ENCODE data around the gene NAGS. TPM values are rescaled to one million over a fixed set of nuclear protein-coding genes. Genes with fewer than 3 reads are reported as not detected.

NAGS gene
- total RNA-seq, 1 experiment from 2014 or later, result 10.0 TPM

- Histone ChIP-seq H3K9me3 (ENCODE audit: control insufficient read depth in 1 of 2, insufficient read depth in 1 of 2, low read depth in 1 of 2, low read length in 2 of 2) (no peaks in the 10 kb centered on the region), H3K4me3 (replicated peaks in 1 of 2; ENCODE audit: low read depth in 1 of 2, low read length in 2 of 2) (no peak overlapping the region), H3K9ac (ENCODE audit: low read length) (no peak overlapping the region), H3K27me3 (ENCODE audit: insufficient read depth, low read length) (no peaks in the 10 kb centered on the region), H2AFZ (ENCODE audit: low read depth, low read length, poor library complexity, severe bottlenecking) (no peak overlapping the region), H3K4me1 (ENCODE audit: control insufficient read depth in 1 of 2, insufficient read depth in 2 of 2, low read length in 2 of 2) (no peaks in the 10 kb centered on the region), H3K79me2 (ENCODE audit: insufficient read depth, low read length) (no peaks in the 10 kb centered on the region), H4K20me1 (ENCODE audit: insufficient read depth) (no peaks in the 10 kb centered on the region), H3K27ac (ENCODE audit: low read depth, low read length) (no peak overlapping the region), H3K4me2 (ENCODE audit: low read length) (no peak overlapping the region), H3K9me2 (ENCODE audit: insufficient read depth) (no peaks in the 10 kb centered on the region), H3K36me3 (ENCODE audit: control insufficient read depth in 1 of 2, insufficient read depth in 2 of 2, low read length in 2 of 2) (no peaks in the 10 kb centered on the region)
- RAD21 ChIA-PET (ENCODE audit: low non-redundant PET in 1 of 2, low total read pairs in 2 of 2, uncharacterized antibody in 2 of 2, unreplicated experiment in 2 of 2), result no interaction called here
- TF ChIP-seq YY1 (IDR thresholded peaks at IDR 0.05; ENCODE audit: extremely low read depth, insufficient replicate concordance, low read depth, low read length), result no peak
- no peak for TF ChIP-seq ZBTB33 (IDR thresholded peaks at IDR 0.05; ENCODE audit: extremely low read depth, insufficient replicate concordance, low read length)
- no peak for TF ChIP-seq RAD21 (IDR thresholded peaks at IDR 0.05; ENCODE audit: low read depth)
- no peak for TF ChIP-seq REST (IDR thresholded peaks at IDR 0.05; ENCODE audit: low read depth)
- no peak for TF ChIP-seq JUND (IDR thresholded peaks at IDR 0.05)
- TF ChIP-seq ZNF274 (IDR thresholded peaks at IDR 0.05; ENCODE audit: low read depth, low read length), result no peak
- no peak for TF ChIP-seq SRF (IDR thresholded peaks at IDR 0.05; ENCODE audit: low read depth)
- TF ChIP-seq CBX3 (IDR thresholded peaks at IDR 0.05; ENCODE audit: low read depth), result no peak
- TF ChIP-seq CEBPB (IDR thresholded peaks at IDR 0.05; ENCODE audit: low read depth), result no peak
- no peak for TF ChIP-seq TCF7L2 (IDR thresholded peaks at IDR 0.05; ENCODE audit: borderline replicate concordance, extremely low read depth, insufficient read depth, insufficient read length)
- no peak for TF ChIP-seq EZH2 (IDR thresholded peaks at IDR 0.05)
- TF ChIP-seq, protein P1, sequence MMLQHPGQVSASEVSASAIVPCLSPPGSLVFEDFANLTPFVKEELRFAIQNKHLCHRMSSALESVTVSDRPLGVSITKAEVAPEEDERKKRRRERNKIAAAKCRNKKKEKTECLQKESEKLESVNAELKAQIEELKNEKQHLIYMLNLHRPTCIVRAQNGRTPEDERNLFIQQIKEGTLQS (IDR thresholded peaks at IDR 0.05), result no peak
- no peak for TF ChIP-seq FOSL1 (IDR thresholded peaks at IDR 0.05; ENCODE audit: low read depth)
- no peak for TF ChIP-seq ELF1 (IDR thresholded peaks at IDR 0.05; ENCODE audit: borderline replicate concordance, low read depth)
- TF ChIP-seq ZFX (IDR thresholded peaks at IDR 0.05), result no peak
- no peak for TF ChIP-seq POLR2AphosphoS5 (IDR thresholded peaks at IDR 0.05; ENCODE audit: low read depth, low read length)
- no peak for TF ChIP-seq MAX (IDR thresholded peaks at IDR 0.05)
- DNase-seq (ENCODE audit: low read depth, low spot score) (no peak), ATAC-seq (no peak)
- intact Hi-C loops (cut with micrococcal nuclease), result no loop called here
- CTCF ChIA-PET, result no interaction called here
- BruUV-seq (replicated peaks), result no TSS peak
- POLR2A ChIA-PET, result no interaction called here
Measured at GRCh38 chr17:43974382-43975266, 29.8 kb upstream of the NAGS start.

All from HCT116 (cell line).